Jurkat, Clone E6-1 (cell line): ENCODE measurements around the gene HMG20A.

Experiments
- DNase-seq: peaks from one replicate; pipeline ENCODE4 v3.0.0-alpha.2; 2011; ENCODE audit warnings: low read depth, low spot score
- H3K4me3 ChIP-seq: 2 replicates; pipeline ENCODE4 v1.5.1; 2011; ENCODE audit warnings: mild to moderate bottlenecking, low read length, control low read depth, moderate library complexity

Gene HMG20A

DNA sequence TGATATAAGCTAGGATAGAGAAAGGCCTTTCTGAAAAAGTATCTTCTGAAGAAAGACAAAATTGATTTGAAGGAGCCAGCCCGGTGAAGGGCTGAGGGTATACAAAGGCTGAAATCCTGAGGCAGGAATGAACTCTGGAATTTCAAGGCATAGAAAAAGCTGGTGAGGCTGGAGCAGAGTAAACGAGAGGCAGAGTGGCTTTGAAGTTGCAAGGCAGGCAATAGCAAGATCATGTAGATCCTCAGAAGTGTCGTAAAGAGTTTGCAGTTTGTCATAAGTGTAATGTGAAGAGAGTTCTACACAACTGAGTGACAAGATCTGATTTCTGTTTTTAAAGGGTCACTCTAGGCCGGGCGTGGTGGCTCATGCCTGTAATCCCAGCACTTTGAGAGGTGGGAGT, 69.0 kb downstream of the HMG20A start:
- no peak overlapping the region for H3K4me3 ChIP-seq
- no peak for DNase-seq

- peak; percentile 28 for DNase-seq
- H3K4me3 ChIP-seq, result no peak overlapping the region
Observed at GRCh38 chr15:77493324-77493907, 72.7 kb downstream of the HMG20A start.

DNA sequence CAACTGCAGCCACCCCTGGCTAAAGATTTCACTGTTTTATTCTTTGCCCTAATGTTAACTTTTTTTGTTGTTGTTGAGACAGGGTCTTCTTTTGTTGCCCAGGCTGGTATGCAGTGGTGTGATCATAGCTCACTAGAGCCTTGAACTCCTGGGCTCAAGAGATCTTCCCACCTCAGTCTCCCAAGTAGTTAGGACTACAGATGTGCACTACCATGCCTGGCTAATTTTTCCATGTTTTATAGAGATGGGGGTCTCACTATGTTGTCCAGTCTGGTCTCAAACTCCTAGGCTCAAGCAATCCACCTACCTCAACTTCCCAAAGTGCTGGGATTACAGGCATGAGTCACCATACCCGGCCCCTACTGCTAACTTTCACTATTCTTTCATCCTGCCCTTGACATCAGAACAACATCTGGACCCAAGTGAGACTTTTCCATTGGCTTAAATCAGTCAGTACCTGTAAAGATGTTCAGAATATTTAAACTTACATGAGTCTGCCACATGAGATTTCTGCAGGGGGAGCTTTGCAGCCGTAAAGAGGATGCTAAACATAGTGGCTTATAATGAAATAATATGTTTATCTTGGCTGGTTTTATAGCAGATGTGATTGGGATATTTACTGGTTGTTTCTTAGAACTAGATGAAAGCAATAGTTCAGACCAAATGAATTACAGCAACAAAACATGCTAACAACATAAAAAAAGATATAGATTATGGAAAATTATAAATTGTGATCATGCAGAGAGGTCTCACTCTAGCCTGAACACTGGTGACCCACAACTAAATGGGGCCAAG, 73.6 kb downstream of the HMG20A start:
- no peak for DNase-seq
- no peak overlapping the region for H3K4me3 ChIP-seq

GRCh38 chr15:77494964-77495363, 74.3 kb downstream of the HMG20A start:
- no peak for DNase-seq

DNA sequence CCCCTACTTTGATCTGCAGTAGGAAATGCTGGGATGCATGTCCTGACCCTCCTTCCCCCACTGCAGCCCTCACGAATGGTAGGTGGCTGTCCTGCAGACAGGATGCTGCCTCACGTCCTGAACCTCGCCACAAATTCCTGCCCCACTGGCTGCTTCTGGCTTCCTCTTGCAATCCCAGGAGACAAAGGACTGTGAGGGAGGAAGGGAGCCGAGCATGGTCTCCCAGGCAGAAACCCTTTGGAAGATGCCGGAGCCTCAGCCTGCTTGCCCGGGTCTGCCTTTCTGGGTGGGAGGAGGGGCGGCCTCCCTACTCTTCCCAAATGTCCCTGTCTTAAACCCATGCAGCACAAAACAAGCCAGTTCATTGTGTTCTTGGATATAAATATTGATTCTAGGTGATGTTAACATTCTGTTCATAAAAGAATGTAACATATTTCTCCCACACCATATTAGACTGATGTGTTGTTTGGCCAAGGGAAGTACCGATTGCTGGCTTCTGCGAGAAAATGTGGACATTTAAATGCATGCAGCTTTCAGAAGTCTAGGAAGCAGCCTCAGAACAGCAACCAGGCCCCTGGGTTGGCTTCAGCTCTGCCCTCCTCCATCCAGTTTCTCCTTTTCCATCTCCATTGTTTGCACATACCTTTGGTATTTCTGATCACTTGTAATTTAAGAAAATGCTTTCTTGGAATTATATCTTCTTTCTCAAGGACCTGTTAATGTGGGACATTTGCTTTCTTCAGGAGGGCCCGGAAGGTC, 75.3 kb downstream of the HMG20A start:
- no peak for DNase-seq

More at GRCh38 chr15:77494964-77495363, 74.3 kb downstream of the HMG20A start:
- H3K4me3 ChIP-seq, result no peak overlapping the region

GRCh38 chr15:77496715-77497109, 76.0 kb downstream of the HMG20A start:
- DNase-seq, result peak; percentile 34
- no peak overlapping the region for H3K4me3 ChIP-seq

More for the DNA sequence above, 75.3 kb downstream of the HMG20A start:
- H3K4me3 ChIP-seq, result no peak overlapping the region

DNA sequence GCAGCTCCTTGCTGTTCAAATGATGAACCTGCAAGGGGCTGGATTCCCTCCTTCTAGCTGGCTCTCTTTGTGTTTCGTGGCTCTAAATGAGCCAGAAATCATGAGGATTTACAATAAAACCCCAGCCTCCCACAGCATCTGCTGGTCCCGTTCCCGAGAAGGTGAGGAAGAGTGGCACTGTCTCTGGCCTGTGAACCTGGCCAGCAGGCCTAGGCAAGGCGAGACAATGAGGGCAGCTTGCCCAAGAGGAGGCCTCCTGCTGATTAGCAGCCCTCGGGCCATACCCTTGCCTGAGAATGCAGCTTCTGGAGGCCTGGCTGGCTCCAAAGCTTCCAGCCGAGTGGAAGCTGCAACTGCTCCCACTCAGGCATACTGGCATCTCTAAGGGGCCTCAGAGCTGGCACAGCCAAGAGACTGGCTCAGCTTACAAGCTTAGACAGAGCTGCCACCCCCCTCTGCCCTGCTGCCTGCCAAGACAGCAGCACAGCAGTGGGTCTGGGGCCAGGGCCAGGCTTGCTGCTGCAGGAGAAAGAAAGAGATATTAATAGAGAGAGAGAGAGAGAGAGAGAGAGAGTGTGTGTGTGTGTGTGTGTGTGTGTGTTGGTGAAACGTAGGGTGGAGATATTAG, 76.5 kb downstream of the HMG20A start:
- no peak overlapping the region for H3K4me3 ChIP-seq
- DNase-seq, result no peak

DNA sequence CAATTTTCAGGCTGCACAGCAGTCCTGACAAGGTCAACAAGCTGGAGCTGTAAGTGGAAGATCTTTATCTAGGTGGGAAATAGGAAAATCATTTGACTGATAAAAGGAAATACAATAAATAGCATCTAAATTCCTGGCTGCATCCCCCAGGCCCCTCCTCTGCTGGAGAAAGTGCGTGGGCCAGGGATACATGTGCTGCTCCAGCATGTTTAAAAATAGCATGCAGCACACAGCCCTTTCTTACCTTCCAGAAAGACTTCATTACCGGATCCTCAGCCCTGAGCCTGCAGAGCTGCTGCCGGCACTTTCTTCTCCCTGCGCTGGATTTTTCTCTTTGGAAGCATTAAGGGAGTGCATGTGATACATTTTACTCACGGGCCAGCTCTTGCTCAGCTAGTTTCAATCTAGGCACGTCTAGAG, 77.3 kb downstream of the HMG20A start:
- no peak for DNase-seq
- no peak overlapping the region for H3K4me3 ChIP-seq

DNA sequence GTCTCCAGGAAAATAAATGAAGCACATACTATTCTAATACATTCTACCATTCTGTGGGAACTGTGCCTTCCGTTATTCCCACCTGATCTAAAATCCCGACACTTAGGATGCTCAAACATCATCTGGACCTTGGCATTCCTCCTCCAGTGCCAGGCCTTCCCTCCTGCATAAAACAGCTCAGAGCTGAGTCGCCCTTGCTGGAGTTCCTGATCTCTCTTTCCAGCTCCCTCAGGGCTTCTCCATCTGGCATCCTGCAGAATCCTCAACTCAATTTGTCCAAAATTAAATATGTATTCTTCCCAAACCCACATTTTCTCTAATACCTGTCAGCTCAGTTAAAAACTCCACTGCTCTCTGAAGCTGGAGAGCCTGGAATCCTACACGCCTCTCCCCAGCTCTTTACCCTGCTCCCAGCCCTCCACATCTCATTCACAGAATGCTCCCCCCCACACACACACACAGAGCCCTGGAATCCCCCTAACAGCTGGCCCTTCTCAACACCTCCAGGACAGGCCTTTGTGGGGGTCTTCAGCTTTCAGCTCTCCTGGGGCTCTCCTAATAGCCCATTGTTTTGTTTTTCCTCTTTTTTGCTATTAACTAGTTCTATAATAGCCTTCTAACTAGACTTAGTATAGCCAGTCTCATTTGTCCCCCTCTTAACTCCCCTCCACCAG, 78.5 kb downstream of the HMG20A start:
- DNase-seq, result no peak
- H3K4me3 ChIP-seq, result no peak overlapping the region

DNA sequence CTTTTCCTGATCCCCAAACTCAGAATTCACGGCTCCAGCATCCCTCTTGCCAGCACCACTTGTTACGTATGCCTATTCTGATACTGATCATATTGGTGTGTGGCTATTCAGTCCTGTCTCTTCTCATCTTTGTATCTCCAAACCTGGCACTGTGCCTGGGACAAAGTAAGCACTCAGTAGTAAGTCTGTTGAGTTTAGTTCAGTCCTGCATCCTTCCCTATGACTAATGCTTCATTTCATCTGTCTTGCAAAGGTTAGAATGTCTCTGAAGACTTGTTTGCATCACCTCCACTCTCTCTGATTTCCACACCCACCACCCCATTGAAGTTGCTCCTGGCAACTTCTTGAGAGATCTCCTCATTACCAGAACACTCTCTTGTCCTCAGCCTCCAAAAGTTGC, 80.3 kb downstream of the HMG20A start:
- no peak overlapping the region for H3K4me3 ChIP-seq
- DNase-seq, result no peak

DNA sequence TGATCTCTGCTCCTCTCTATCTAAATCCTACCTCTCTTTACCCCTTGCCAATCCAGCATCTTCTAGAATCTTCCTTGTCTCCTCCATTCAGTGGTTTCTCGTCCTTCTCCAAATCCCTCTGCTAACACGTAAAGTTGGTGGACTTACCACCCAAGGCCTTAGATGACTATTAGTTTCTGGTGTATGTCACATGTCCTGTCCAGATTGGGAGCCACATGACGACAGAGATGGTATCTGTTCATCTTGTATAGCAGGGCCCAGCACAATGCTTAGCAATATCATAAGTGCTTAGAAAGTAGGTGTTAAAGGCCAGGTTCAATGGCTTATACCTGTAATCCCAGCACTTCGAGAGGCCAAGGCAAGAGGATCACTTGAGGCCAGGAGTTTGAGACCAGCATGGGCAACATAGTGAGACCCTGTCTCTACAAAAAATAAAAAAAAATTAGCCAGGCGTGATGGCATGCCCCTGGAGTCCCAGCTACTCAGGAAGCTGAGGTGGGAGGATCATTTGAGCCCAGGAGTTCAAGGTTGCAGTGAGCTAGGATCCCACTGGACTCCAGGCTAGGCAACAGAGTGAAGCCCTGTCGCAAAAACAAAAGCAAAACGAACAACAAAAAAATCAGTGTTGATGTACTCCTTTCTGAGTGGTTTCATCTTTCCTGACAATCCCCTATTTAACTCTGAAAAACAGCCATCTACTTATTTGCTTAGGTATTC, 81.8 kb downstream of the HMG20A start:
- no peak overlapping the region for H3K4me3 ChIP-seq
- no peak for DNase-seq

DNA sequence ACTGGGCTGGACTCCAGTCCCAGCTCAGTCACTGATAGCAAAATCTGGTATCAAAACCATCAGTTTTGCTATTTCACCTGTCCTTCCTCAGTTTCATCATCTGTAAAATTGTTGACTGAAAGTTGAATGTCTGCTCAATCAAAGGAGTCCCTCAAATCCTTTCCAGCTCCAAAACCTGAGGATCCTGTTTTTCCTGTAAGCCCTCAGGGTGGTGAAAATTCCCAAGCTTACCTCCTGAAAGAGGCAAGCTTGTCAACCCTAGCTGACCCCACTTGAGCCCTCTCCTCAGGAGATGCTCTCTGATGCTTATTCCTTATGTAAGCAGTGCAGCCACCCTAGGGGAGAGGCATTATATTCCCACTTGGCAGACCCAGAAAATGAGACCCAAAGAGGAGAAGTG, 82.6 kb downstream of the HMG20A start:
- DNase-seq, result no peak
- H3K4me3 ChIP-seq, result no peak overlapping the region

- no peak for DNase-seq
- no peak overlapping the region for H3K4me3 ChIP-seq
Observed at GRCh38 chr15:77503764-77504163, 83.1 kb downstream of the HMG20A start.

DNA sequence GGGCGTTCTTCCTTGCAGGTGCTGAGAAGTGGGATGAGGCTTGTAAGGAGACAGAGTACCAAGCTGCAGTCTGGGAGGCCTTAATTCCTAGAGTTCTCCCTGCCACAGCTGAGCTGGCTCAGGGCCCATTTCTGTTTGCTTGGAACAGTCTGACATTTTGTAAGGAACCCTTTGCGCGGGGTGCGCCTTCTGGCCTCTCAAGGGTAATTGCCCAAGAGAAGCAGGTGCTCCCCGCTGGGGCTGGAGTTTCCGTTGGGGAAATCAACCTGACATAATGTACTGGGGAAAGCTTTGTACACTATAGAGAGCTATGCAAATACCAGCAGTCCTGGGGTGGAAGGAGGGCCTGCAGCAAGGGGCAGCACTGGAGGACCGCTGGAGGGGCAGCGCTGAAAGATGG, 83.6 kb downstream of the HMG20A start:
- DNase-seq, result no peak
- H3K4me3 ChIP-seq, result no peak overlapping the region

GRCh38 chr15:77504871-77505270, 84.2 kb downstream of the HMG20A start:
- DNase-seq, result no peak

DNA sequence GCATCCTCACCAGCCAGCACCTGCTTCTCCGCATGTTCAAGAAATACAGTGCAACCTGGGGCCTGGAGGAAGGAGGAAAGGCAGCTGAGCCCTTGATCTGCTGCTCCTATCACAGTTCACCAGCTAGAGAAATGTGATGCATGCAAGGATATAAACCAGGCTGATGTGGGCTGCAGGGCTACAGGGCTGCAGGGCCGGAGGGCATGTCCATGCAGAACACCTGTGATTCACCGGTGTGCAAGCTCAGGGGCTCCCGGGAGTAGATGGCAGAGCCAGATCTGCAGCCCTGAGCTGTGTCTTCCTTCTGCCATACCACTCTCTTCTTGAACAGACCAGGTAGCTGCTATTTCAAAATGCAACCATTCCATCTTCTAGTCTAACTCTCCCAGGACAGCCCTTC, 84.9 kb downstream of the HMG20A start:
- H3K4me3 ChIP-seq, result no peak overlapping the region
- no peak for DNase-seq

More at GRCh38 chr15:77504871-77505270, 84.2 kb downstream of the HMG20A start:
- no peak overlapping the region for H3K4me3 ChIP-seq

DNA sequence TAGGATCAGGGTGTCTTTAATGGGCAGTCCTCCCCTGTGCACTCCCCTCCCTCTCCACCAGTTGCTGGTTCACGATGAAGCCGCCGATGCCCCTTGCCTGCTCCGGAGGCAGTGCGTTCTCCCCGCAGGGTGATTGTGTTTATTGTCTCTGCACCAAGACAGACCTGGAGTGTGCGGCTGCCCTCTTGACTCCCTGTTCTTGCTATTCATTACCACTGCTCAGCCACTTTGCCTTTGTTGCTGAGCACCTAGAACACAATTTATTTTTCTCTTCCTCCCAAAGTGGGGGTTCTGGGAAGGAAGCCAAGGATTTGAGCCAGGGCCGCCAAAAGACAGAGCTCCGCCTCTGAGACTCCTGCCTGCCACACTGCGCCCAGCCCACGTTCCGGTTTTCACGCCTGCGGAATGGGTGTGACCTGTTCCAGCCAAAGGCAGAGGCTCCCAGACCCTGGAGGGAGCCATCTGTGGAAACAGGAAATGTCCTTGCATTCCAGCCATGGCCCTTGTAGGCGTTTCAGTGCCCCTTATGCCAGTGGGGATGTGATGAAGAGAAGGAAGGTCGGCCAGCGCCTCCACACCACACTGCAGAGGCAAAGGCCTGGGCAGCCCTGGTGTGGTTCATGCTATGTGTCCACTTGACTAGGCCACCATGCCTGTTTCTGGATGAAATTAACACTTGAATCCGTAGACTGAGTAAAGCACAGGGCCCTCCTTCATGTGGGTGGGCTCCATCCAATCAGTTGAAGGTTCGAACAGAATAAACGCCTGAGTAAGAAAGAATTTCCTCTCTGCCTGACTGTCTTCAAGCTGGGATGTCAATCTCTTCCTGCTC, 85.8 kb downstream of the HMG20A start:
- DNase-seq, result no peak

More for the DNA sequence above, 85.8 kb downstream of the HMG20A start:
- no peak overlapping the region for H3K4me3 ChIP-seq
